PC-3 (cell line): ENCODE results near the gene EZH1. TPM values are rescaled to one million over a fixed set of nuclear protein-coding genes. Genes with fewer than 3 reads are reported as not detected.

Experiments used
- ATAC-seq: fragments of 200-7000 bp; cut with Tn5 transposase; 2 replicates; pipeline ENCODE4 v1.9.1; 2020; ENCODE audit warnings: mild to moderate bottlenecking, moderate library complexity
- BruUV-seq: library from RNA; stranded (reverse); fragments of 400-500 nt; replicated peaks from 2 replicates; lab custom pipeline; 2021; lab: Mats Ljungman, UMichigan
- CTCF ChIA-PET: fragments of 300-600 bp; sonication (Branson Sonifier 250); formaldehyde crosslinking; loops from one replicate; lab custom pipeline; 2022; ENCODE audit warnings: antibody characterized with exemption; lab: Charles Lee
- POLR2A ChIA-PET: fragments of 300-600 bp; sonication (Branson Sonifier 250); formaldehyde crosslinking; loops from one replicate; lab custom pipeline; 2022; ENCODE audit warnings: antibody characterized with exemption; ENCODE audit not compliant: unreplicated experiment; lab: Charles Lee
- DNase-seq: peaks from one replicate; pipeline ENCODE4 v3.0.0-alpha.2; 2015
- H2AFZ ChIP-seq: fragments of 300-600 bp; sonication (generic); 2 replicates; pipeline ENCODE4 v1.6.0; 2016; ENCODE audit warnings: antibody characterized with exemption, low read length
- H3F3A ChIP-seq: fragments of 300-600 bp; sonication (generic); one replicate; pipeline ENCODE4 v1.6.0; 2017; ENCODE audit warnings: antibody characterized with exemption, low read length, control low read depth, mild to moderate bottlenecking; ENCODE audit not compliant: unreplicated experiment
- H3K27ac ChIP-seq: fragments of 300-600 bp; sonication (generic); 2 replicates; pipeline ENCODE4 v1.5.1; 2016; ENCODE audit warnings: mild to moderate bottlenecking, low read length
- H3K27me3 ChIP-seq: fragments of 300-600 bp; sonication (generic); 2 replicates; pipeline ENCODE4 v1.6.1; 2016; ENCODE audit warnings: low read length, mixed read lengths
- H3K36me3 ChIP-seq: fragments of 300-600 bp; sonication (generic); 2 replicates; pipeline ENCODE4 v1.6.1; 2016; ENCODE audit warnings: low read depth, mixed run types, low read length, mixed read lengths
- H3K4me1 ChIP-seq: fragments of 300-600 bp; sonication (generic); 2 replicates; pipeline ENCODE4 v1.5.1; 2016; ENCODE audit warnings: low read length; ENCODE audit not compliant: insufficient read depth
- H3K4me2 ChIP-seq: fragments of 300-600 bp; sonication (generic); 2 replicates; pipeline ENCODE4 v1.6.0; 2016; ENCODE audit warnings: low read length
- H3K4me3 ChIP-seq: fragments of 300-600 bp; sonication (generic); 2 replicates; pipeline ENCODE4 v1.5.1; 2016; ENCODE audit warnings: mild to moderate bottlenecking, low read length, mixed read lengths
- H3K79me2 ChIP-seq: fragments of 300-600 bp; sonication (generic); 2 replicates; pipeline ENCODE4 v1.6.1; 2017; ENCODE audit warnings: low read length, mixed read lengths
- H3K9ac ChIP-seq: fragments of 300-600 bp; sonication (generic); 2 replicates; pipeline ENCODE4 v1.6.0; 2016; ENCODE audit warnings: mild to moderate bottlenecking, low read length
- H3K9me2 ChIP-seq: fragments of 300-600 bp; sonication (generic); replicated peaks from 2 replicates; pipeline ENCODE4 v1.6.1; 2016; ENCODE audit warnings: mixed run types, low read length, mixed read lengths
- H3K9me3 ChIP-seq: fragments of 300-600 bp; sonication (generic); 2 replicates; pipeline ENCODE4 v1.6.1; 2016; ENCODE audit warnings: low read length, mixed read lengths
- H4K20me1 ChIP-seq: fragments of 300-600 bp; sonication (generic); 2 replicates; pipeline ENCODE4 v1.6.1; 2016; ENCODE audit warnings: low read length, mixed read lengths
- CTCF ChIP-seq: fragments of 300-600 bp; sonication (generic); conservative IDR thresholded peaks from 2 replicates; pipeline ENCODE4 v1.5.1; 2017; ENCODE audit warnings: antibody characterized with exemption, low read depth, mild to moderate bottlenecking, low read length
- EZH2 ChIP-seq: fragments of 300-600 bp; sonication (generic); IDR thresholded peaks from one replicate; pipeline ENCODE4 v1.6.1; 2017; ENCODE audit warnings: antibody characterized with exemption, mild to moderate bottlenecking, low read length; ENCODE audit not compliant: unreplicated experiment
- EZH2phosphoT487 ChIP-seq: fragments of 300-600 bp; sonication (generic); IDR thresholded peaks from 2 replicates; pipeline ENCODE4 v1.6.1; 2018; ENCODE audit warnings: mild to moderate bottlenecking, antibody characterized with exemption, low read length, borderline replicate concordance
- intact Hi-C: fragments of 100-400 bp; cut with micrococcal nuclease; formaldehyde crosslinking; loops from 2 replicates; pipeline ENCODE4 v1.9.0; 2023
- total RNA-seq: library from RNA; depleted of rRNA; stranded (reverse); fragments of >200 nt; gene quantifications from 2 replicates; pipeline ENCODE4 v1.2.3, GENCODE V29; 2014

Gene EZH1
- total RNA-seq, 1 experiment from 2014 or later, result 5.8 TPM

GRCh38 chr17:42748202-42748907, 3.5 kb upstream of the EZH1 start:
- H2AFZ ChIP-seq, result no peak overlapping the region
- POLR2A ChIA-PET, result no interaction called here

GRCh38 chr17:42744283-42744805, 496 bp downstream of the EZH1 start:
- Histone ChIP-seq H3K9me3 (no peaks in the 10 kb centered on the region), H3K4me3 (peak overlapping the region; percentile 65), H2AFZ (peak overlapping the region; percentile 78), H3K79me2 (peaks cover 5% of the 10 kb centered on the region), H3K4me1 (peaks cover 7% of the 10 kb centered on the region), H3K9ac (peak overlapping the region; percentile 66), H3F3A (no peaks in the 10 kb centered on the region), H3K27ac (peak overlapping the region; percentile 46), H3K36me3 (no peaks in the 10 kb centered on the region), H3K27me3 (no peaks in the 10 kb centered on the region), H3K9me2 (no peaks in the 10 kb centered on the region), H3K4me2 (peak overlapping the region; percentile 83), H4K20me1 (no peaks in the 10 kb centered on the region)
- TSS peak; percentile 56 for BruUV-seq
- ATAC-seq (peak; percentile 85), DNase-seq (peak; percentile 44)
- ChIA-PET POLR2A (no interaction called here), CTCF (no interaction called here)
- TF ChIP-seq CTCF (peak; percentile 14; the same call in 1 of the 2 replicates), EZH2phosphoT487 (no peak)
- intact Hi-C loops, result loop anchor here (1.0 kb wide), 1 partner anchor 19 kb away; no protein-coding TSS in a partner anchor

More at GRCh38 chr17:42748202-42748907, 3.5 kb upstream of the EZH1 start:
- Histone ChIP-seq H3F3A (no peaks in the 10 kb centered on the region), H3K4me1 (peaks cover 7% of the 10 kb centered on the region), H3K4me2 (no peak overlapping the region), H3K27ac (no peak overlapping the region), H4K20me1 (no peaks in the 10 kb centered on the region), H3K27me3 (no peaks in the 10 kb centered on the region), H3K79me2 (peaks cover 5% of the 10 kb centered on the region), H3K9ac (no peak overlapping the region), H3K4me3 (no peak overlapping the region), H3K9me3 (no peaks in the 10 kb centered on the region), H3K9me2 (no peaks in the 10 kb centered on the region), H3K36me3 (no peaks in the 10 kb centered on the region)
- CTCF ChIA-PET, result no interaction called here
- ATAC-seq, result no peak
- no TSS peak for BruUV-seq
- intact Hi-C loops, result no loop called here
- no peak for DNase-seq
- TF ChIP-seq CTCF, result no peak
- no peak for TF ChIP-seq EZH2phosphoT487
- TF ChIP-seq EZH2, result no peak
